HAP-1 (cell line): Measurements from ENCODE around the gene SPOP.

ENCODE experiments used
- DNase-seq, 2 experiments: peaks; one replicate each; pipeline ENCODE4 v3.0.0-alpha.2; 2016 to 2020; ENCODE audit warnings: low spot score in 2 of 2
- H3K27me3 ChIP-seq: fragments of 250-450 bp; sonication (Bioruptor Pico); 2 replicates; pipeline ENCODE4 v1.5.1; 2020; ENCODE audit warnings: low read depth, mild to moderate bottlenecking, moderate library complexity
- H3K36me3 ChIP-seq: fragments of 250-450 bp; sonication (Bioruptor Pico); replicated peaks from 2 replicates; pipeline ENCODE4 v1.5.1; 2020; ENCODE audit warnings: mild to moderate bottlenecking
- H3K4me1 ChIP-seq: fragments of 250-450 bp; sonication (Bioruptor Pico); 2 replicates; pipeline ENCODE4 v1.5.1; 2020; ENCODE audit warnings: mild to moderate bottlenecking
- H3K4me3 ChIP-seq: fragments of 250-450 bp; sonication (Bioruptor Pico); 2 replicates; pipeline ENCODE4 v1.5.1; 2020; ENCODE audit warnings: mild to moderate bottlenecking, moderate library complexity
- H3K9me3 ChIP-seq: fragments of 250-450 bp; sonication (Bioruptor Pico); 2 replicates; pipeline ENCODE4 v1.5.1; 2020; ENCODE audit warnings: mild to moderate bottlenecking, moderate library complexity
- in situ Hi-C: fragments of 300-500 bp; cut with MboI; formaldehyde crosslinking; loops from 3 replicates; pipeline ENCODE4 v1.14.3; 2020; ENCODE audit warnings: low sequenced_read_pairs, inconsistent platforms, mixed read lengths

The SPOP gene

DNA sequence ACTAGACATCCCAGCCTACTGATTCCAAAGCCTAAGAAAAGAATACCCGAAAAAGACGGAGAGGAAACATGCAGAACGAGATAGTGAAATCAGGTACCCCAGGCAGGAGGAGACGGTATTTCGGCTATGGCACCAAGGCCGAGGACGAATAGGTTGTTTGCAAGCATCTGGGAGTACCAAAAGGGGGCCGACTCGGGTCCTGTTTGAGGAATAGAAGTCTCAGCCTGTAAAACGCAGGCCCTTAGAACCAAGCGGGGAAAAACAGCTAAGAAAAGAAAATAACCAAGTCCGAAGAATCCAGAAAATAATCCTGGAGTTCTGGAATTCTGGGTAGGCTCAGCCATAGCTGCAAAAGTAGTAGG is 29.3 kb upstream of the SPOP start:
- peaks cover 9% of the 10 kb centered on the region for H3K4me1 ChIP-seq
- no peaks in the 10 kb centered on the region for H3K27me3 ChIP-seq
- H3K4me3 ChIP-seq: peak overlapping the region; percentile 95
- H3K9me3 ChIP-seq: no peaks in the 10 kb centered on the region
- in situ Hi-C loops: loop anchor here (10.0 kb wide), 3 partner anchors 138 to 302 kb away; partner anchors contain the start of genes DLX3 and TAC4
- peaks cover 41% of the 10 kb centered on the region for H3K36me3 ChIP-seq
- peak in 1 of 2 experiments; percentile 20 for DNase-seq

DNA sequence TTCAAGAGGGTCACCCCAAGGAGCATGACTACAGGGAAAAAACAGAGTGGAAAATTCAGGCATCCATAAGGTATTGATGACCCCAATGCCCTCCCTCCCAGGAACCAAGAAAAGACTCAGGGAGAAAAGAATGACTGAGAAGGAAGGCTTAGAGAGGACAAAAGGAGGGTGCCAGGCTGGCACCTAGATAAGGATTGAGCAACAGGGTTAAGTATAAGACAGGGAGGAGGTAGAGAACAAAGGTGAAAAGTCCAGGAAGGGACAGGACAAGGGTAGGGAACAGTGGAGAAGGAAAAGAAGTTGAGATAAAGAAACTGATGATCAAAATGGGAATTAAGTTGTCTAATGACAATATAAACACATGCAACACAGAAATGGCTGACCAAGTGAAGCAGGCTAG is 27.4 kb upstream of the SPOP start:
- H3K27me3 ChIP-seq: no peaks in the 10 kb centered on the region
- H3K36me3 ChIP-seq: peaks cover 60% of the 10 kb centered on the region

DNA sequence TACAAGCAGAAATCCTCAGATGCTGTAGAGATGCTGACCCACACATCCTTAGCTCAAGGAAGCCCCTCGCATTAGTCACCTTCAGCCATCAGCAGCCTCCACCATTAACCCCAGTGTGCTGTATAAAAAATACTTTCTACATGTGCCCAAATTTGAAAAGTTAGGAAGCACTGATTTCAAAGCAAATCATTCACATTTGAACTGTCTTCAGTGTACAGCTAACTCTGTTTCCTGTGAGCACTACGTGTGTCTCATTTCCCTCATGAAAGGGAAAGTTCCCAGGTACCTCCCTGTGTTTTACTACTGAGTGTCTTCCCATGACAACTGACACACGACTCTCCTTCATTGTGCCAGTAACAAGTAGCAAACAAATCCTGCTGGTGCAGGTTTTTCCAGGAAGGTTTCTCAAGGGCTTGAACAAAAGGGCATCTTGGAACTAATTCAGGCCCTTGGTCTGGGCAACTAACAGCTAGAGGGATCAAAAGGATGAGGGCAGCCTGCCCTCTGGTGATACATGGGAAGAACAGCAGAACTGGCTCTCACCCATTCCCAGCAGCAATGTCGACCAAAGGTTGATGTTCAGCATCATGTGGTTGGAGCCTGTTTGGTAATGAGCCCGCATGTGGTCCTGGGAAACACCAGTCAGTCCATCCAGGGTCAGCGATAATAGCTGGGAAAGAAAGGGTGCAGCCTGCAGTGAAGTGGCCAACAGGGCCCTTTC is 25.8 kb upstream of the SPOP start:
- Histone ChIP-seq H3K4me1 (peaks cover 9% of the 10 kb centered on the region), H3K27me3 (no peaks in the 10 kb centered on the region), H3K4me3 (no peak overlapping the region), H3K9me3 (no peaks in the 10 kb centered on the region), H3K36me3 (peaks cover 60% of the 10 kb centered on the region)
- peak; percentile 12 to 20 for DNase-seq
- in situ Hi-C loops: loop anchor here (10.0 kb wide), 3 partner anchors 141 to 299 kb away; partner anchors contain the start of genes DLX3 and TAC4

More for the DNA sequence above, 27.4 kb upstream of the SPOP start:
- in situ Hi-C loops: loop anchor here (10.0 kb wide), 3 partner anchors 140 to 300 kb away; partner anchors contain the start of genes DLX3 and TAC4
- Histone ChIP-seq H3K4me3 (no peak overlapping the region), H3K9me3 (no peaks in the 10 kb centered on the region), H3K4me1 (peaks cover 9% of the 10 kb centered on the region)
- DNase-seq: no peak

DNA sequence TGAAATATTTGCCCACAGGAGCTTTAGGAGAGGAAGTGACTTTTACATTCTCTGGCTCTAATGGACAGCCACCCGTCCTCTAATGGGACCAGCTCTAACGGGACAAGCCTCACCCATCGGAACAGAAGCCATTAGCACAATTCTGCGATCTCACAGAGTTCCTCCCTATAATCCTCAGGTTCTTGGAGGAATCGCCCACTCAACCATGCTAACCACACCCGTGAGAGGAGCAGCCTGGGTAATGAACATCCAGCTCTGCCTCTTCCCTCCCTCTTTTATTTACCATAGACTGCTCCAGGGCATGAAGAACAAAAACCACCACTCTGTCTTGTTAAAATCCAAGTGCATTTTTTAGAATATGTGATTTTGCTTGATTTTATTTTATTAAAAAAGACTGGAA is 23.1 kb upstream of the SPOP start:
- Histone ChIP-seq H3K9me3 (no peaks in the 10 kb centered on the region), H3K4me3 (no peak overlapping the region), H3K4me1 (no peaks in the 10 kb centered on the region), H3K27me3 (no peaks in the 10 kb centered on the region), H3K36me3 (peaks cover 56% of the 10 kb centered on the region)
- no peak for DNase-seq
- in situ Hi-C loops: loop anchor here (10.0 kb wide), 3 partner anchors 144 to 296 kb away; partner anchors contain the start of genes DLX3 and TAC4

DNA sequence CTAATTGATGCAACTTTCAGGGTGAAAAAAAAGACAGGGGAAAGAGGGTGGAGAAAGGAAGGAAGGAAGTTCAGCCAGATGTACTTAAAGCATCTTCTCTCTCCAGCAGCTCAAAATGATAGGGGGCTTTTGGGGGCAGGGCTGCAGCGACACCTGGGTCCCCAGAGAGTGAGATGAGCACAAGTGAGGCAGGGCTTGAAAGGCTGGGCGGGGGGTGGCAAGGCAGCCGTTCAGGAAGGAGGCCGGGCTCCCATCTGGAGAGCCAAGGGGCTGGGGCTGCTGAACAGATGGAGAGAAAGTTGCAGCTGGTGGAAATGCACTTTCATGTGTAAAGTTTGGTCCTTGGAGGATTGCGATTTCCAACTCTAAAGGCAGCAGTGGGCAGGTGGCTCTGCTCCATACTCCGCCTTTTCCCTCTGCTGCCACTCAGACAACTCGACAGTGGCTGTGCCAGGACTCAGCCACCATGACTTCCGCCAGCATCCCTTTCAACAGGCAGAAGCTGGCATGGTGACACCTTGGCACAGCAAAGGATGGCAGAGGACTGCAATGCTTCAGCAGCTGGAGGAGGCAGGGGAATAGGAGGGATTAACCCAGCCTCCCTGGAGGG is 22.2 kb upstream of the SPOP start:
- Histone ChIP-seq H3K9me3 (no peaks in the 10 kb centered on the region), H3K4me1 (no peaks in the 10 kb centered on the region), H3K36me3 (peaks cover 48% of the 10 kb centered on the region), H3K27me3 (no peaks in the 10 kb centered on the region), H3K4me3 (no peak overlapping the region)
- no peak for DNase-seq
- in situ Hi-C loops: loop anchor here (5.0 to 10.0 kb wide), 4 partner anchors 128 to 295 kb away; partner anchors contain the start of genes DLX3 and TAC4

DNA sequence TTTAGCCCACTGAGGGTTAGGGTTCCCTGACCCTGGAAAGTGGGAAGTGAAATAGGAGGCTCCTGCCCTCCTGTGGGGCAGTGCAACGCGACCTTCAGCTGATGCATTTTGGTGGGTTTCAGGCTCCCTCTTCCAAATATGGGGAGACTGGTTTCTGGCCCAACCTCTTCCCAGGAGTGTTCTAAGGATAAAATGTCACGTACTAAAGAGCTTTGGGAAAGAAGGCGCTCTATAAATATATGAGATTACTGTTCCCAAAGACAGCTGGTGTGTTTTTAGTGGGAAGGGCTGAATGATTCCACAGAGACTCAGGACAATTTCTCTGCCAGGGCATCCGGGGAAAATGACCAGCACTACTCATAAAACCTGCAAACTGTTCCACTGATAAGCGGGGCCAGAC is 20.1 kb upstream of the SPOP start:
- Histone ChIP-seq H3K9me3 (no peaks in the 10 kb centered on the region), H3K27me3 (no peaks in the 10 kb centered on the region), H3K4me3 (no peak overlapping the region), H3K4me1 (no peaks in the 10 kb centered on the region), H3K36me3 (peaks cover 28% of the 10 kb centered on the region)
- in situ Hi-C loops: loop anchor here (5.0 kb wide), 1 partner anchor 126 kb away; no protein-coding TSS in a partner anchor
- DNase-seq: no peak

DNA sequence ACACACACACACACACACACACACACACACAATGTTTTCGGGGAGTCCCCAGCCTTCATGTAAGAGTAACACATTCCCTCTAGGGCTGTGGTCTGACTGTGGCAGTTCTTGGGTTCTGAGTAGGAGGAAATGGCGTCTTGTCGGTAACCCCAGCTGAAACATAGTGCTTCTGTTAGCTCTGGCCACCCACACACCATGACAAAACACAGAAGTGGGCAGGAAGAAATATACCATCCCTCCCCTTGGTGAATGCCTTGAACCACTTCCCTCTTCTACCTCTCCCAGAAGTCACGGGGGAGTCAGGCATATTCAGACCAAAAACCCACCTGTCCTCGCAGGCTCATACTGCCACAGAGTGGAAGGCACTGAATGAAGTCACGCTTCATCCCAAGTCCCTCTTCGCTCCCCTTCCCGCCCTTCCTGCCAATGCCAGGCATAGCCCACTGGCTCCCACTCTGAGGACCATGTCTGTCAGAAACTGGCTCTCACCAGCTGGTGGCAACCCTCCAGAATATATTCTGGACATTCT is 18.4 kb upstream of the SPOP start:
- no peak for DNase-seq
- no peak overlapping the region for H3K4me3 ChIP-seq
- in situ Hi-C loops: loop anchor here (5.0 kb wide), 1 partner anchor 124 kb away; no protein-coding TSS in a partner anchor
- no peaks in the 10 kb centered on the region for H3K9me3 ChIP-seq
- no peaks in the 10 kb centered on the region for H3K4me1 ChIP-seq
- peaks cover 10% of the 10 kb centered on the region for H3K36me3 ChIP-seq
- H3K27me3 ChIP-seq: no peaks in the 10 kb centered on the region

DNA sequence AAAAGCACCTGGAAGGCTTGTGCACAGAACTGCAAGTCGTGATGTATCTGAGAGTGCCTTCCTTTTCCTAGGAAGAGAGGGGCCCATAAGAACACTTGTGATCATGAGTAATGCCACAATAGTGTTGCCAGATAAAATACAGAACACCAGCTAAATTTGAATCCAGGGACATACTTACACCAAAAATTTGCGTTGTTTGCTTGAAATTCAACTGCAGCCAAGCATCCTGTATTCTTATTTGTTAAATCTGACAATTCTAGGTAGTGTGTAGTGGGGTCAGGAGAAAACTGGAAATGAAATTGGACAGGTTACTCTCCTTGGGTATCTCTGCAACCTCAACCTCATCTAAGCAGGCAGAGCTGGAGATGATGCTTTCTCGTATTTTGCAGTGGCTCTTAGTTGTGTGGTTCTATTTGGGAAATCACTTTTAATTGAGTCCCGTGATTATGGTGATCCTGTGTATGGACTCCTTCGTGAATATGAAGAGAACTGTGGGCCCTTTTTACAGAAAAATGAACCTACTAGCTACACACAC is 17.9 kb upstream of the SPOP start:
- Histone ChIP-seq H3K27me3 (no peaks in the 10 kb centered on the region), H3K4me3 (no peak overlapping the region), H3K4me1 (no peaks in the 10 kb centered on the region), H3K36me3 (peaks cover 5% of the 10 kb centered on the region), H3K9me3 (no peaks in the 10 kb centered on the region)
- no peak for DNase-seq
- in situ Hi-C loops: loop anchor here (5.0 kb wide), 1 partner anchor 123 kb away; no protein-coding TSS in a partner anchor

DNA sequence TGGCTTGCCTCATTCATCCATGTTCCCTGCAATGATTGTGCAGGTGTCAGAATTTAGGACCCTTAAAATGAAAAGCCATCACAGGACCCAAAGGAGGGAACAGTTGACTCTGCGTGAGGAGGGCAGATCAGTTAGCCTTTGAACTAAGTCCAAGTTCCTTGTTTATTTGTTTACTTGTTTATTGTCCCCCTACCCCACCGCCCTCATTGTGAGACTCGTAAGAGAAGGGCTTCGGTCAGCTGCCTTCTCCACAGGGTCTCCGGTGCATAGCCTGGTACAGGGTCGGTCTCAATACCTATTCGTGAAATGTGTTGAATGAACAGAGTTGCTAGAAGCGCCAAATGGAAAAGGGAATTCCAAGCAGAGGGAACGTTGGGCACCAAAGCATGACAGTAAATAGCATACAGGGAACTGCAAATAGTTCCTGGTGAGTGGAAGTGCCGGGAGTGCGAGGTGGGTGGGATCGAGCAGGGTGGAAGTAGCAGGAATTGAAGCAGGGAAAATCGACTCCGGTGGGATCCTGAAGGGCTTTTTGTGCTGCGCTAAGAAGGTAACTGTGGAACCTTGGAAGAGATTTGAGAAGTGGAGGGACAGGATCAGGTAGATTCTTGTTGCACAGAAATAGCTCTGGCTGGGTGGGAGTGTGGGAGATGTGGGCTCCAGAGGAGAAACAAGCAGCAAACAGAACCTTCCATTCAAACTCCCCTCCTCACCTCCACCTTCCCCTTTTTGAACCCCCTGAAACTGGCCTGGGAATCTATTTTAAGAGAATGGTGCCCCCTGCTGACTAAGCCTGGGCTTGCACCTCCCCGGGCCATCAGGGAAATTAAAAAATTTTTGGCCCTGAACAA is 17.2 kb upstream of the SPOP start:
- no peak overlapping the region for H3K4me3 ChIP-seq
- H3K9me3 ChIP-seq: no peaks in the 10 kb centered on the region
- in situ Hi-C loops: loop anchor here (5.0 kb wide), 1 partner anchor 123 kb away; no protein-coding TSS in a partner anchor
- H3K36me3 ChIP-seq: no peaks in the 10 kb centered on the region
- H3K27me3 ChIP-seq: no peaks in the 10 kb centered on the region
- H3K4me1 ChIP-seq: no peaks in the 10 kb centered on the region
- peak in 1 of 2 experiments; percentile 76 for DNase-seq

DNA sequence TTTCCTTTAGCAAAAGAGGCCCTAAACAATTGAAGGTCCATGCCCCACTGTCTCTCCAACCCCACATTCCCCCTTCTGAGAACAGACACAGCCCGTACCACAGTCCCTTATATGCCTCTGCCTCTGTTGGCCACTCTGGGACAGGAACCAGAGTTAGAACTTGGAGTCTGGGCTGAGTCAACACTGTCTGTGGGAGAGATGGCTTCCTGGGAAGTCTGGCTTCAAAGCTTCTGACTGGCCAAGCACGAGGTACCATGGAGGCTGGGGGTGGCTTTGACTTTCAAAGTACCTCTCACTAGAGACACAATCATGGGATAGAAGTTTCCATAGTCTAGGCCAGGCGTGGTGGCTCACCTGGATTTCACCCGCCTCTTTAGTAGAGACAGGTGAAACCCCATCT is 14.9 kb upstream of the SPOP start:
- no peaks in the 10 kb centered on the region for H3K27me3 ChIP-seq
- no peaks in the 10 kb centered on the region for H3K4me1 ChIP-seq
- H3K36me3 ChIP-seq: no peaks in the 10 kb centered on the region
- in situ Hi-C loops: no loop called here
- no peaks in the 10 kb centered on the region for H3K9me3 ChIP-seq
- no peak for DNase-seq
- H3K4me3 ChIP-seq: no peak overlapping the region

DNA sequence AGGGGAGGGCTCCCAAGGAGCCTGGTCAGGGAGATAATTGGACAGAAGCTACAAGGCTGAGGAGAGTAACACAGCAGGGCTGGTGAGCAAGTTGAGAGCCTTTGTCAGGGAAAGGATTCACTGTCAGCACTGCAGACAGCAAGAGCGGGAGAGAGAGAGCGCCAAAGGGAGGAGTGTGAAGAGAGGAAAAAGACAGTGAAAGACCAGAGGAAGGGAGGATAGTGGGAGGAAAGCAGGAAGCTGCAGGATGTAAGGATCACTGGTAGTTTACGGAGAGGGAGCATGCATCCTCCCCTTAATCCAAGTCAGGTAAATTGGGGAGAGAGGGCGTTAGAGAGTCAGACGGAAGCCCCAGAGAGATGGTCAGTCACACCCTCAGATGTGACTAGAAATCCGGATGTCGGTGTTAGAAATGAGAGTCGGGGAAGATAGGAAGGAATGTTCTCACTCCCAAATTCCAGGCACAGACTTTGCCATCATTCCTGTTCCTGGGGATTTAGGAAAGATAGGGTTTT is 13.8 kb upstream of the SPOP start:
- Histone ChIP-seq H3K4me1 (no peaks in the 10 kb centered on the region), H3K9me3 (no peaks in the 10 kb centered on the region), H3K4me3 (no peak overlapping the region), H3K27me3 (no peaks in the 10 kb centered on the region), H3K36me3 (no peaks in the 10 kb centered on the region)
- in situ Hi-C loops: no loop called here
- no peak for DNase-seq

DNA sequence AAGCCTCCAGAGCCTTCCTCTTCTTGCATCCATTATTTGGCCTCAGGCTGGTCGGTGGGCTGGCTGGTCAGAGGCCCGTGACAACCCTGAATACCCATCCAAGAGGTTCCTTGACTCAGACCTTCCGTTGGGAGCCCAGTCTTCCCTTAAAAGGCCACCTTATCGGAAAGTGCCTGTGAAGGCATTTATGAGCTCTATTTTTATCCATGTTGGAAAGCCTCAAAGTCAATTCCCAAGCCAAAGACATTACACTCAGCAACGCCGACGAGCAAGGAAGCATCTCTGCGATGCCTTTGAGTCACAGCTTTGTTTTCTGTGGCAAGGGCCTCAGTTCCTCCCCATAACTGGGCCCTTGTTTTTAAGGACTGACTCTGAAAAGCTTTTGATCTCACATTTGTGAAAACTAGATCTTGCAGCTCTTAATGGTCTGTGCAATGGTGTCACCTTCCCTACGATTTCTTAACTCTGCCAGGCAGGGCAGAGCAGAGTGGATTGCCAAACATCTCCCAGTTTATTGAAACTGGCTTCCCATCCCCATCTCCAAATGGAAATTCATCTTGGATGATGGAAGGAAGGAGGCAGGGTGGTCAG is 13.3 kb upstream of the SPOP start:
- in situ Hi-C loops: no loop called here
- DNase-seq: no peak
- Histone ChIP-seq H3K4me3 (no peak overlapping the region), H3K9me3 (no peaks in the 10 kb centered on the region), H3K4me1 (no peaks in the 10 kb centered on the region), H3K27me3 (no peaks in the 10 kb centered on the region), H3K36me3 (no peaks in the 10 kb centered on the region)

DNA sequence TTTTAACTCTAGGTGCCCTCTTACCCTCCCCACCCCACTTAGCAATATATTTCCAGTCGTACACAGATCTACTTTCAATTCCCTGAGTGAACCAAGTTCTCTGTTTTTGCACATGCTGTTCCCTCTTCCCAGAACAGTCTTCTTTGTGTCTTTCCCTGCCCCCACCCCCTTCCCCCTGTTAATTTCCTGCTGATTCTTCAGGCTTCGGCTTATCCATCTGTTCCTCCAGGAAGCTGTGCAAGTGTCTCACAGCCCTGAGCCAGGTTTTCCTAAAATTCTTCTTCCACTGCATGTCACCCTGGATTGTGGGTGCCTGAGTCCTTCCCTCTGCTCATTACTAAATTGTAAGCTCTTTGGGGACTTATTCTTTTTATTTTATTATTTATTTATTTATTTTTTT is 12.4 kb upstream of the SPOP start:
- H3K4me3 ChIP-seq: no peak overlapping the region
- no peaks in the 10 kb centered on the region for H3K4me1 ChIP-seq
- no peaks in the 10 kb centered on the region for H3K36me3 ChIP-seq
- no peak for DNase-seq
- in situ Hi-C loops: no loop called here
- H3K9me3 ChIP-seq: no peaks in the 10 kb centered on the region
- peaks cover 6% of the 10 kb centered on the region for H3K27me3 ChIP-seq
